GM23338 (cell line): ENCODE data around the gene ZNF292. TPM values are rescaled to one million over a fixed set of nuclear protein-coding genes. Genes with fewer than 3 reads are reported as not detected.

ENCODE experiments used
- ATAC-seq: fragments of 200-7000 bp; cut with Tn5 transposase; 3 replicates; pipeline ENCODE4 v1.9.1; 2020
- DNase-seq: peaks from one replicate; pipeline ENCODE4 v3.0.0-alpha.2; 2015; ENCODE audit warnings: low spot score
- H2AFZ ChIP-seq: fragments of 200-600 bp; sonication (generic); 2 replicates; pipeline ENCODE4 v1.8.0; 2016; ENCODE audit warnings: antibody characterized with exemption, mild to moderate bottlenecking, moderate library complexity
- H3F3A ChIP-seq: fragments of 200-600 bp; sonication (generic); replicated peaks from 2 replicates; pipeline ENCODE4 v1.8.0; 2017; ENCODE audit warnings: antibody characterized with exemption, mixed run types, low read depth
- H3K27ac ChIP-seq: fragments of 200-600 bp; sonication (generic); 2 replicates; pipeline ENCODE4 v1.6.1; 2016; ENCODE audit warnings: low read depth
- H3K27me3 ChIP-seq: fragments of 200-600 bp; sonication (generic); 2 replicates; pipeline ENCODE4 v1.8.0; 2016; ENCODE audit warnings: mild to moderate bottlenecking, mixed run types, moderate library complexity; ENCODE audit not compliant: insufficient read depth
- H3K36me3 ChIP-seq: fragments of 200-600 bp; sonication (generic); 2 replicates; pipeline ENCODE4 v1.8.0; 2016; ENCODE audit warnings: mild to moderate bottlenecking; ENCODE audit not compliant: insufficient read depth
- H3K4me1 ChIP-seq: fragments of 200-600 bp; sonication (generic); 2 replicates; pipeline ENCODE4 v1.8.0; 2016; ENCODE audit warnings: mild to moderate bottlenecking, moderate library complexity; ENCODE audit not compliant: insufficient read depth
- H3K4me2 ChIP-seq: fragments of 200-600 bp; sonication (generic); 2 replicates; pipeline ENCODE4 v1.7.1; 2017; ENCODE audit warnings: mixed run types
- H3K4me3 ChIP-seq: fragments of 200-600 bp; sonication (generic); 2 replicates; pipeline ENCODE4 v1.6.1; 2016; ENCODE audit warnings: mixed run types
- H3K79me2 ChIP-seq: fragments of 200-600 bp; sonication (generic); replicated peaks from 2 replicates; pipeline ENCODE4 v1.8.0; 2017; ENCODE audit warnings: mild to moderate bottlenecking; ENCODE audit not compliant: insufficient read depth
- H3K9me2 ChIP-seq: fragments of 200-600 bp; sonication (generic); 2 replicates; pipeline ENCODE4 v1.8.0; 2017; ENCODE audit not compliant: insufficient read depth
- H4K20me1 ChIP-seq: fragments of 200-600 bp; sonication (generic); replicated peaks from 2 replicates; pipeline ENCODE4 v1.8.0; 2017; ENCODE audit warnings: mild to moderate bottlenecking; ENCODE audit not compliant: insufficient read depth
- H3K27ac Mint-ChIP-seq: 2 replicates; pipeline ENCODE4 v1.8.0; 2020; ENCODE audit warnings: inconsistent platforms, mild to moderate bottlenecking, moderate library complexity, mixed read lengths
- H3K27me3 Mint-ChIP-seq: 3 replicates; pipeline ENCODE4 v1.8.0; 2022; ENCODE audit warnings: low read depth, mild to moderate bottlenecking, moderate library complexity, mixed read lengths, inconsistent platforms; ENCODE audit not compliant: insufficient read depth, poor library complexity
- H3K36me3 Mint-ChIP-seq: 3 replicates; pipeline ENCODE4 v1.8.0; 2021; ENCODE audit warnings: low read depth, mild to moderate bottlenecking, inconsistent platforms, moderate library complexity, mixed read lengths
- H3K4me1 Mint-ChIP-seq: 3 replicates; pipeline ENCODE4 v1.8.0; 2020; ENCODE audit warnings: mild to moderate bottlenecking, inconsistent platforms, mixed read lengths
- H3K4me3 Mint-ChIP-seq: 3 replicates; pipeline ENCODE4 v1.8.0; 2021; ENCODE audit warnings: moderate library complexity, mild to moderate bottlenecking, inconsistent platforms, mixed read lengths
- H3K9me3 Mint-ChIP-seq: 3 replicates; pipeline ENCODE4 v1.8.0; 2020; ENCODE audit warnings: moderate library complexity, mild to moderate bottlenecking, inconsistent platforms, mixed read lengths
- CREB1 ChIP-seq: fragments of 250-450 bp; sonication (Bioruptor Pico); IDR thresholded peaks from 2 replicates; pipeline ENCODE4 v1.5.0; 2020; ENCODE audit warnings: low read depth, mild to moderate bottlenecking, moderate library complexity
- CTCF ChIP-seq, 2 experiments: fragments of 200-600 bp in 1 of 2; sonication (generic) in 1 of 2; conservative IDR thresholded peaks; 2 replicates each; pipeline versions ENCODE4 v1.5.1 to v1.6.1; 2016 to 2017; ENCODE audit warnings: antibody characterized with exemption in 2 of 2, low read depth in 2 of 2, mild to moderate bottlenecking in 2 of 2, moderate library complexity in 1 of 2
- EZH2 ChIP-seq: fragments of 200-600 bp; sonication (generic); IDR thresholded peaks from one replicate; pipeline ENCODE4 v1.8.0; 2017; ENCODE audit warnings: antibody characterized with exemption, mild to moderate bottlenecking, low read depth; ENCODE audit not compliant: unreplicated experiment
- EZH2phosphoT487 ChIP-seq: fragments of 200-600 bp; sonication (generic); IDR thresholded peaks from one replicate; pipeline ENCODE4 v1.8.1; 2018; ENCODE audit warnings: antibody characterized with exemption; ENCODE audit not compliant: unreplicated experiment
- JUNB ChIP-seq: IDR thresholded peaks from one replicate; pipeline ENCODE4 v1.6.1; 2016; ENCODE audit warnings: antibody characterized with exemption; ENCODE audit not compliant: unreplicated experiment
- NANOG ChIP-seq: IDR thresholded peaks from 2 replicates; pipeline ENCODE4 v1.6.1; 2016; ENCODE audit warnings: antibody characterized with exemption, borderline replicate concordance
- POLR2AphosphoS5 ChIP-seq: IDR thresholded peaks from 2 replicates; pipeline ENCODE4 v1.6.1; 2016; ENCODE audit warnings: antibody characterized with exemption, low read depth
- REST ChIP-seq: IDR thresholded peaks from one replicate; pipeline ENCODE4 v1.6.1; 2018; ENCODE audit warnings: antibody characterized with exemption; ENCODE audit not compliant: unreplicated experiment
- STAT1 ChIP-seq: IDR thresholded peaks from one replicate; pipeline ENCODE4 v1.6.1; 2016; ENCODE audit warnings: antibody characterized with exemption; ENCODE audit not compliant: unreplicated experiment
- ZNF114 ChIP-seq: fragments of 250-450 bp; sonication (Bioruptor Pico); IDR thresholded peaks from 2 replicates; pipeline ENCODE4 v1.5.0; 2020; ENCODE audit warnings: mild to moderate bottlenecking, moderate library complexity
- ZNF331 ChIP-seq: fragments of 250-450 bp; sonication (Bioruptor Pico); IDR thresholded peaks from 2 replicates; pipeline ENCODE4 v1.5.0; 2020; ENCODE audit warnings: low read depth, mild to moderate bottlenecking, moderate library complexity
- polyA plus RNA-seq: library from polyadenylated mRNA; unstranded; fragments of >200 nt; fragmentation: Nextera tagmentation; extraction: Ambion mirVana; gene quantifications from 2 replicates; pipeline ENCODE4 v1.2.1, GENCODE V29; 2016
- total RNA-seq: library from RNA; depleted of rRNA; stranded (reverse); fragments of >200 nt; shearing (Covaris generic); gene quantifications from 2 replicates; pipeline ENCODE4 v1.2.3, GENCODE V29; 2014
- TF ChIP-seq, protein P1 (sequence below): IDR thresholded peaks from 2 replicates; pipeline ENCODE4 v1.6.1; 2016; ENCODE audit warnings: antibody characterized with exemption
- TF ChIP-seq, protein P2 (sequence below): fragments of 250-450 bp; sonication (Bioruptor Pico); IDR thresholded peaks from 2 replicates; pipeline ENCODE4 v1.5.0; 2020; ENCODE audit warnings: mild to moderate bottlenecking, moderate library complexity

Gene ZNF292
- total and polyA plus RNA-seq, 2 experiments from 2014 or later = 45.7 to 67.9 TPM

DNA sequence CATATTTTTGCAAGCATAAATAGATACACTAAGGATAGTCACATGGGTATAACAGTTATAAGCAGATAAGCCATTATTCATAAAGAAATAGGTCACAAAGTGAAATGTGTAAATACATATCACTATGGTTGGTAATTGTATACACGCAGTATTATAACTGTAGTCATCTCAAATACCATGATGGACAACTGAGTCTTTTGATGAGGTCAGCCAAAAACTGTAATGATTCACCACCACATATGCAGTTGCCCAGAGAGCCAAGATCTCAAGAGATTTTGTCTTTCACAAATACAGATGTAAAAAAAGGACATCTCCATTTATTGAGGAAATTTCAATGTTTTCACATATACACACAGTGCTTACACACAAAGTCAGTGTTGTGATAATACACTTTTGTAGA, 28.3 kb downstream of the ZNF292 start:
- Histone ChIP-seq H3K4me1 (peaks cover 65% of the 10 kb centered on the region), H3K36me3 (no peaks in the 10 kb centered on the region), H3K4me3 (no peak overlapping the region), H4K20me1 (peaks cover 19% of the 10 kb centered on the region), H3K4me2 (no peak overlapping the region), H3K79me2 (peaks cover 100% of the 10 kb centered on the region), H3K27ac (no peak overlapping the region), H3K27me3 (no peaks in the 10 kb centered on the region), H3F3A (no peaks in the 10 kb centered on the region), H2AFZ (no peak overlapping the region), H3K9me2 (no peaks in the 10 kb centered on the region)
- DNase-seq = no peak
- Mint-ChIP-seq H3K36me3 (peaks cover 15% of the 10 kb centered on the region; the same call in 1 of the 3 replicates), H3K27ac (no peak overlapping the region), H3K27me3 (peaks cover 7% of the 10 kb centered on the region), H3K4me3 (no peak overlapping the region), H3K4me1 (peaks cover 45% of the 10 kb centered on the region), H3K9me3 (no peaks in the 10 kb centered on the region)
- no peak for TF ChIP-seq CREB1 (CRISPR knock-in tag)
- TF ChIP-seq ZNF114 (CRISPR knock-in tag) = no peak
- TF ChIP-seq, protein P1, sequence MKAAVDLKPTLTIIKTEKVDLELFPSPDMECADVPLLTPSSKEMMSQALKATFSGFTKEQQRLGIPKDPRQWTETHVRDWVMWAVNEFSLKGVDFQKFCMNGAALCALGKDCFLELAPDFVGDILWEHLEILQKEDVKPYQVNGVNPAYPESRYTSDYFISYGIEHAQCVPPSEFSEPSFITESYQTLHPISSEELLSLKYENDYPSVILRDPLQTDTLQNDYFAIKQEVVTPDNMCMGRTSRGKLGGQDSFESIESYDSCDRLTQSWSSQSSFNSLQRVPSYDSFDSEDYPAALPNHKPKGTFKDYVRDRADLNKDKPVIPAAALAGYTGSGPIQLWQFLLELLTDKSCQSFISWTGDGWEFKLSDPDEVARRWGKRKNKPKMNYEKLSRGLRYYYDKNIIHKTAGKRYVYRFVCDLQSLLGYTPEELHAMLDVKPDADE = no peak
- no peak for TF ChIP-seq EZH2
- TF ChIP-seq ZNF331 (CRISPR knock-in tag) = no peak
- TF ChIP-seq POLR2AphosphoS5 = no peak
- TF ChIP-seq, protein P2, sequence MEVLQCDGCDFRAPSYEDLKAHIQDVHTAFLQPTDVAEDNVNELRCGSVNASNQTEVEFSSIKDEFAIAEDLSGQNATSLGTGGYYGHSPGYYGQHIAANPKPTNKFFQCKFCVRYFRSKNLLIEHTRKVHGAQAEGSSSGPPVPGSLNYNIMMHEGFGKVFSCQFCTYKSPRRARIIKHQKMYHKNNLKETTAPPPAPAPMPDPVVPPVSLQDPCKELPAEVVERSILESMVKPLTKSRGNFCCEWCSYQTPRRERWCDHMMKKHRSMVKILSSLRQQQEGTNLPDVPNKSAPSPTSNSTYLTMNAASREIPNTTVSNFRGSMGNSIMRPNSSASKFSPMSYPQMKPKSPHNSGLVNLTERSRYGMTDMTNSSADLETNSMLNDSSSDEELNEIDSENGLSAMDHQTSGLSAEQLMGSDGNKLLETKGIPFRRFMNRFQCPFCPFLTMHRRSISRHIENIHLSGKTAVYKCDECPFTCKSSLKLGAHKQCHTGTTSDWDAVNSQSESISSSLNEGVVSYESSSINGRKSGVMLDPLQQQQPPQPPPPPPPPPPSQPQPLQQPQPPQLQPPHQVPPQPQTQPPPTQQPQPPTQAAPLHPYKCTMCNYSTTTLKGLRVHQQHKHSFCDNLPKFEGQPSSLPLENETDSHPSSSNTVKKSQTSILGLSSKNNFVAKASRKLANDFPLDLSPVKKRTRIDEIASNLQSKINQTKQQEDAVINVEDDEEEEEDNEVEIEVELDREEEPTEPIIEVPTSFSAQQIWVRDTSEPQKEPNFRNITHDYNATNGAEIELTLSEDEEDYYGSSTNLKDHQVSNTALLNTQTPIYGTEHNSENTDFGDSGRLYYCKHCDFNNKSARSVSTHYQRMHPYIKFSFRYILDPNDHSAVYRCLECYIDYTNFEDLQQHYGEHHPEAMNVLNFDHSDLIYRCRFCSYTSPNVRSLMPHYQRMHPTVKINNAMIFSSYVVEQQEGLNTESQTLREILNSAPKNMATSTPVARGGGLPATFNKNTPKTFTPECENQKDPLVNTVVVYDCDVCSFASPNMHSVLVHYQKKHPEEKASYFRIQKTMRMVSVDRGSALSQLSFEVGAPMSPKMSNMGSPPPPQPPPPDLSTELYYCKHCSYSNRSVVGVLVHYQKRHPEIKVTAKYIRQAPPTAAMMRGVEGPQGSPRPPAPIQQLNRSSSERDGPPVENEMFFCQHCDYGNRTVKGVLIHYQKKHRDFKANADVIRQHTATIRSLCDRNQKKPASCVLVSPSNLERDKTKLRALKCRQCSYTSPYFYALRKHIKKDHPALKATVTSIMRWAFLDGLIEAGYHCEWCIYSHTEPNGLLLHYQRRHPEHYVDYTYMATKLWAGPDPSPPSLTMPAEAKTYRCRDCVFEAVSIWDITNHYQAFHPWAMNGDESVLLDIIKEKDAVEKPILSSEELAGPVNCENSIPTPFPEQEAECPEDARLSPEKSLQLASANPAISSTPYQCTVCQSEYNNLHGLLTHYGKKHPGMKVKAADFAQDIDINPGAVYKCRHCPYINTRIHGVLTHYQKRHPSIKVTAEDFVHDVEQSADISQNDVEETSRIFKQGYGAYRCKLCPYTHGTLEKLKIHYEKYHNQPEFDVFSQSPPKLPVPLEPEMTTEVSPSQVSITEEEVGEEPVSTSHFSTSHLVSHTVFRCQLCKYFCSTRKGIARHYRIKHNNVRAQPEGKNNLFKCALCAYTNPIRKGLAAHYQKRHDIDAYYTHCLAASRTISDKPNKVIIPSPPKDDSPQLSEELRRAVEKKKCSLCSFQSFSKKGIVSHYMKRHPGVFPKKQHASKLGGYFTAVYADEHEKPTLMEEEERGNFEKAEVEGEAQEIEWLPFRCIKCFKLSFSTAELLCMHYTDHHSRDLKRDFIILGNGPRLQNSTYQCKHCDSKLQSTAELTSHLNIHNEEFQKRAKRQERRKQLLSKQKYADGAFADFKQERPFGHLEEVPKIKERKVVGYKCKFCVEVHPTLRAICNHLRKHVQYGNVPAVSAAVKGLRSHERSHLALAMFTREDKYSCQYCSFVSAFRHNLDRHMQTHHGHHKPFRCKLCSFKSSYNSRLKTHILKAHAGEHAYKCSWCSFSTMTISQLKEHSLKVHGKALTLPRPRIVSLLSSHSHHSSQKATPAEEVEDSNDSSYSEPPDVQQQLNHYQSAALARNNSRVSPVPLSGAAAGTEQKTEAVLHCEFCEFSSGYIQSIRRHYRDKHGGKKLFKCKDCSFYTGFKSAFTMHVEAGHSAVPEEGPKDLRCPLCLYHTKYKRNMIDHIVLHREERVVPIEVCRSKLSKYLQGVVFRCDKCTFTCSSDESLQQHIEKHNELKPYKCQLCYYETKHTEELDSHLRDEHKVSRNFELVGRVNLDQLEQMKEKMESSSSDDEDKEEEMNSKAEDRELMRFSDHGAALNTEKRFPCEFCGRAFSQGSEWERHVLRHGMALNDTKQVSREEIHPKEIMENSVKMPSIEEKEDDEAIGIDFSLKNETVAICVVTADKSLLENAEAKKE (CRISPR knock-in tag) = no peak
- TF ChIP-seq STAT1 = no peak
- no peak for TF ChIP-seq EZH2phosphoT487
- TF ChIP-seq JUNB = no peak
- TF ChIP-seq NANOG = no peak
- no peak for TF ChIP-seq REST
- TF ChIP-seq CTCF (conservative IDR thresholded peaks at IDR 0.05; ENCODE audit: low read depth in 2 of 2) = no peak
- ATAC-seq = no peak
